Measurements from ENCODE around the gene CBFA2T2. TPM values are rescaled to one million over a fixed set of nuclear protein-coding genes. Genes with fewer than 3 reads are reported as not detected.

The CBFA2T2 gene
- total and polyA plus RNA-seq, 2 of the 4 experiments (the other 2 are of a cell fraction) = 3.8 to 6.2 TPM

DNA sequence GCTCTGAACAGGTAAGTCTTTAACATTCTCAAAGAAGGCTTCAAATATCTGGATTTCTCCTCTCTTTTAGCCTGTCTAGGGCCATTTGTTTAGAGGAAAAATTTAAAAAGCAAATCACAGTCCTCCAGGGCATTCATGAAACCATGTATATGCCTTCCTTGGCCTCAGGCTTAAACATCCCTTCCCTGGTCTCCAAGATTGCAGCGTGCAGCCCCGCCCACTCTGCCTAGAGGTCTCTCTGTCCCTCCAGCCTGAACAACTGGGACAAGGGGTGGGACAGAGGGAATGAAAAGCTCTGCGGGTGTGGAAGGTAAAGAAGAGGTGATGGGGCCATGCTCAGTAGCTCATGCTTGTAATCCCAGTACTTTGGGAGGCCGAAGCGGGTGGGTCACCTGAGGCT lies 9.8 kb upstream of the CBFA2T2 start:
- Histone ChIP-seq H3K4ac (ENCODE audit: low read depth, low read length) (no peak overlapping the region), H2AFZ (replicated peaks; ENCODE audit: low read length, poor library complexity) (no peak overlapping the region), H2BK20ac (ENCODE audit: low read depth, low read length) (no peak overlapping the region), H4K20me1 (ENCODE audit: insufficient read depth, low read length) (no peaks in the 10 kb centered on the region), H3K9me3 (ENCODE audit: control insufficient read depth, insufficient read depth, low read length) (no peaks in the 10 kb centered on the region), H2AK9ac (replicated peaks; ENCODE audit: low read depth, low read length, poor library complexity) (no peak overlapping the region), H4K91ac (ENCODE audit: insufficient read depth, low read depth, low read length) (no peak overlapping the region), H3K14ac (replicated peaks; ENCODE audit: low read depth, low read length) (no peak overlapping the region), H3K9ac (ENCODE audit: low read depth, low read length) (no peak overlapping the region), H3K23ac (ENCODE audit: low read depth, low read length) (no peak overlapping the region), H3K36me3 (ENCODE audit: control insufficient read depth, insufficient read depth, low read length) (no peaks in the 10 kb centered on the region), H3K4me2 (ENCODE audit: low read depth, low read length) (no peak overlapping the region), H3K27ac (ENCODE audit: insufficient read depth, low read length) (no peak overlapping the region), H3K18ac (ENCODE audit: low read depth, low read length) (no peak overlapping the region), H2BK120ac (ENCODE audit: low read depth, low read length) (no peak overlapping the region), H3K4me1 (ENCODE audit: control insufficient read depth, insufficient read depth, low read length) (no peaks in the 10 kb centered on the region), H4K8ac (ENCODE audit: low read depth in 2 of 2, low read length in 2 of 2) (no peak overlapping the region), H3K79me1 (ENCODE audit: low read depth in 1 of 2, low read length in 2 of 2) (no peaks in the 10 kb centered on the region), H2BK5ac (ENCODE audit: low read depth, low read length, poor library complexity, severe bottlenecking) (no peak overlapping the region), H2AK5ac (ENCODE audit: low read depth, low read length) (no peak overlapping the region), H3K9me1 (ENCODE audit: insufficient read depth, low read length) (no peaks in the 10 kb centered on the region), H4K5ac (ENCODE audit: low read depth, low read length) (no peak overlapping the region), H3K27me3 (ENCODE audit: control insufficient read depth, insufficient read depth, low read length) (peaks cover 15% of the 10 kb centered on the region), H3K56ac (ENCODE audit: extremely low read depth, insufficient read depth, low read length) (no peak overlapping the region), H3K4me3 (ENCODE audit: insufficient read depth, low read depth, low read length) (no peak overlapping the region), H2BK15ac (ENCODE audit: low read depth, low read length) (no peak overlapping the region)
- WGBS, 2 experiments (ENCODE audit: extremely low coverage in 2 of 2, insufficient read length in 1 of 2) = 68% methylated on average over 3 of the region's 5 CpGs; no CpG with 5 or more reads in 1 of the 2 experiments
- dilution Hi-C loops (cut with HindIII; ENCODE audit: low sequenced_read_pairs, unreplicated experiment) = no loop called here
- intact Hi-C loops (cut with micrococcal nuclease) = no loop called here
- TF ChIP-seq CHD1 (IDR thresholded peaks at IDR 0.05; ENCODE audit: low read depth, low read length) (no peak), FOS (IDR thresholded peaks at IDR 0.05; ENCODE audit: low read depth, low read length) (no peak), USF2 (IDR thresholded peaks at IDR 0.05; ENCODE audit: low read depth, low read length) (no peak), RAD21 (IDR thresholded peaks at IDR 0.05; ENCODE audit: low read length) (no peak)
- ATAC-seq (ENCODE audit: low read depth) (no peak), DNase-seq (no peak)
- in situ Hi-C loops (cut with MboI; ENCODE audit: low sequenced_read_pairs) = no loop called here
- CTCF ChIA-PET = no interaction called here
- POLR2A ChIA-PET (ENCODE audit: unreplicated experiment) = no interaction called here
- BruUV-seq (replicated peaks) = no TSS peak

All from IMR-90 (cell line).